Peyer's patch (tissue), 4 donors: ENCODE results near the gene MGMT.

Source experiments
- CTCF ChIP-seq, 6 experiments: fragments of 450-650 bp in 4 of 6; fragments of 200-600 bp in 2 of 6; sonication (generic) in 1 of 6; IDR thresholded peaks; one replicate each; pipeline ENCODE4 v1.5.1; 2017 to 2019; ENCODE audit warnings: antibody characterized with exemption in 6 of 6, mild to moderate bottlenecking in 3 of 6, moderate library complexity in 1 of 6
- POLR2A ChIP-seq, 2 donors: fragments of 450-650 bp; IDR thresholded peaks; one replicate each; pipeline ENCODE4 v1.5.1; 2017; ENCODE audit warnings: antibody characterized with exemption in 2 of 2, mild to moderate bottlenecking in 2 of 2, moderate library complexity in 2 of 2

DNA sequence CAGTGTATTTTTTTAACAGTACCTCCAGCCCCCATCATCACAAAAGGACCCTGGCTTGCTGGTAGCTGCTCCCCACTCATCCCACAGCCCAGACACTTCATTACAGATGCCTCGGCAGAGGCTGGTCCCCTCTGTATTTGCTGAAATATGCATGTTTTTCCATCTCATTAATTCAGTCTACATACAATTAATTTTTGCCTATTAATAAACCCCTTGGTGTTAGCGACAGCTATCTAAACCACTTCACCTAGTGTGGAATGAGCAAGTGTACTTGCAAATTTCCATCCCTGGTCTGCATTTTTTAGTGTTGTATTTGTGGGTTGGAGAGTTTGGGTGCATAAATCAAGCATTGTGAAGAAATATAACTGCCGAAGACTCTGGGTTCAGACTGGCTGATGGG, 216.9 kb downstream of the MGMT start:
- no peak for TF ChIP-seq CTCF (IDR thresholded peaks at IDR 0.05)
- no peak for TF ChIP-seq POLR2A (IDR thresholded peaks at IDR 0.05)
